H1 (cell line): ENCODE data around the gene HLX. TPM values are rescaled to one million over a fixed set of nuclear protein-coding genes. Genes with fewer than 3 reads are reported as not detected.

Experiments used
- CTCF ChIA-PET: fragments of 300-600 bp; sonication (Branson Sonifier 250); formaldehyde crosslinking; loops from one replicate; lab custom pipeline; 2021; ENCODE audit not compliant: partially characterized antibody; lab: Charles Lee
- POLR2A ChIA-PET: fragments of 300-600 bp; sonication (Branson Sonifier 250); formaldehyde crosslinking; loops from one replicate; lab custom pipeline; 2021; ENCODE audit warnings: inconsistent platforms; ENCODE audit not compliant: partially characterized antibody; lab: Charles Lee
- DNase-seq, 2 experiments: peaks; one replicate each; pipeline versions ENCODE4 v3.0.0 to v3.0.0-alpha.2; 2010 to 2022; ENCODE audit warnings: low spot score in 2 of 2, low read depth in 1 of 2, mixed read lengths in 1 of 2
- FAIRE-seq: peaks from 2 replicates; lab custom pipeline; 2011; peaks lifted over from hg19 to GRCh38; lab: Jason Lieb, UNC
- H2AFZ ChIP-seq: 2 replicates; pipeline ENCODE4 v1.8.1; 2012; ENCODE audit warnings: low read length, inconsistent platforms
- H2AK5ac ChIP-seq: 2 replicates; pipeline ENCODE4 v1.6.1; 2013; ENCODE audit warnings: low read depth, low read length
- H2BK120ac ChIP-seq: replicated peaks from 2 replicates; pipeline ENCODE3; 2013; ENCODE audit warnings: low read depth, low read length, inconsistent platforms
- H2BK12ac ChIP-seq: 2 replicates; pipeline ENCODE4 v1.6.1; 2013; ENCODE audit warnings: low read depth, low read length
- H2BK15ac ChIP-seq: 2 replicates; pipeline ENCODE4 v1.6.1; 2013; ENCODE audit warnings: low read length
- H2BK20ac ChIP-seq: 2 replicates; pipeline ENCODE4 v1.6.1; 2013; ENCODE audit warnings: low read length
- H2BK5ac ChIP-seq: 2 replicates; pipeline ENCODE4 v1.6.1; 2013; ENCODE audit warnings: low read depth, low read length
- H3K14ac ChIP-seq: 2 replicates; pipeline ENCODE4 v1.6.1; 2013; ENCODE audit warnings: inconsistent platforms; ENCODE audit not compliant: insufficient read length
- H3K18ac ChIP-seq: 2 replicates; pipeline ENCODE4 v1.6.1; 2013; ENCODE audit warnings: low read length; ENCODE audit errors: extremely low read depth
- H3K23ac ChIP-seq: 2 replicates; pipeline ENCODE4 v1.6.1; 2013; ENCODE audit warnings: inconsistent platforms; ENCODE audit not compliant: insufficient read length
- H3K23me2 ChIP-seq: 2 replicates; pipeline ENCODE4 v1.6.1; 2013; ENCODE audit warnings: low read depth, low read length
- H3K27ac ChIP-seq: 2 replicates; pipeline ENCODE4 v1.6.1; 2011; ENCODE audit warnings: low read depth, low read length, inconsistent platforms
- H3K27me3 ChIP-seq, 4 experiments: replicated peaks in 1 of 4; 1 replicate in 1 of 4; 2 replicates in 3 of 4; pipeline versions ENCODE4 v1.6.1 to v1.8.1; 2011 to 2013; ENCODE audit warnings: low read length in 3 of 4, mild to moderate bottlenecking in 3 of 4, inconsistent platforms in 2 of 4, mixed read lengths in 2 of 4, moderate library complexity in 1 of 4; ENCODE audit not compliant: control insufficient read depth in 3 of 4, insufficient read depth in 3 of 4; ENCODE audit errors: extremely low read depth in 1 of 4
- H3K36me3 ChIP-seq, 4 experiments: 2 replicates each; pipeline versions ENCODE4 v1.6.1 to v1.8.1; 2011 to 2013; ENCODE audit warnings: mild to moderate bottlenecking in 4 of 4, low read length in 3 of 4, moderate library complexity in 2 of 4, control low read depth in 1 of 4, inconsistent platforms in 1 of 4; ENCODE audit not compliant: insufficient read depth in 4 of 4, control insufficient read depth in 2 of 4
- H3K4ac ChIP-seq: replicated peaks from 2 replicates; pipeline ENCODE3; 2013; ENCODE audit warnings: low read length, low read depth, mixed read lengths, inconsistent platforms; ENCODE audit not compliant: insufficient read length
- H3K4me1 ChIP-seq, 4 experiments: replicated peaks in 1 of 4; 1 replicate in 1 of 4; 2 replicates in 3 of 4; pipeline versions ENCODE4 v1.6.1 to v1.8.1; 2011 to 2013; ENCODE audit warnings: low read length in 3 of 4, inconsistent platforms in 2 of 4, mixed read lengths in 1 of 4; ENCODE audit not compliant: insufficient read depth in 4 of 4, control insufficient read depth in 3 of 4
- H3K4me2 ChIP-seq, 2 experiments: 2 replicates each; pipeline versions ENCODE4 v1.6.1 to v1.8.1; 2011 to 2013; ENCODE audit warnings: low read depth in 2 of 2, low read length in 2 of 2, control low read depth in 1 of 2, inconsistent platforms in 1 of 2, mild to moderate bottlenecking in 1 of 2; ENCODE audit not compliant: insufficient read depth in 1 of 2
- H3K4me3 ChIP-seq, 4 experiments: fragments of 200-600, 300-600 bp in 1 of 4; sonication (generic), shearing (Covaris generic), sonication (Bioruptor Twin) in 1 of 4; 2 replicates each; pipeline versions ENCODE4 v1.5.1 to v1.8.1; 2011 to 2016; ENCODE audit warnings: low read length in 4 of 4, low read depth in 3 of 4, control low read depth in 2 of 4, inconsistent platforms in 2 of 4, mild to moderate bottlenecking in 2 of 4, mixed read lengths in 1 of 4, moderate library complexity in 1 of 4; ENCODE audit not compliant: insufficient read depth in 2 of 4; ENCODE audit errors: extremely low read depth in 1 of 4
- H3K56ac ChIP-seq: replicated peaks from 2 replicates; pipeline ENCODE3; 2013; ENCODE audit warnings: low read depth, mild to moderate bottlenecking, mixed read lengths, low read length, inconsistent platforms; ENCODE audit not compliant: insufficient read length
- H3K79me1 ChIP-seq: 2 replicates; pipeline ENCODE4 v1.6.1; 2013; ENCODE audit warnings: low read depth, low read length, control low read depth
- H3K79me2 ChIP-seq, 2 experiments: 2 replicates each; pipeline versions ENCODE4 v1.6.1 to v1.8.1; 2012 to 2013; ENCODE audit warnings: low read length in 2 of 2, mild to moderate bottlenecking in 2 of 2, inconsistent platforms in 1 of 2; ENCODE audit not compliant: insufficient read depth in 2 of 2, control insufficient read depth in 1 of 2
- H3K9ac ChIP-seq, 4 experiments: replicated peaks in 1 of 4; 1 replicate in 1 of 4; 2 replicates in 3 of 4; pipeline versions ENCODE4 v1.6.1 to v1.8.1; 2011 to 2013; ENCODE audit warnings: low read depth in 3 of 4, low read length in 3 of 4, control low read depth in 2 of 4, mild to moderate bottlenecking in 2 of 4, moderate library complexity in 2 of 4, inconsistent platforms in 1 of 4; ENCODE audit errors: extremely low read depth in 1 of 4
- H3K9me3 ChIP-seq, 2 experiments: 2 replicates each; pipeline versions ENCODE4 v1.6.1 to v1.8.1; 2012 to 2013; ENCODE audit warnings: mild to moderate bottlenecking in 2 of 2, moderate library complexity in 2 of 2, control low read depth in 1 of 2, inconsistent platforms in 1 of 2, low read depth in 1 of 2, low read length in 1 of 2, mixed read lengths in 1 of 2; ENCODE audit not compliant: insufficient read depth in 2 of 2
- H4K20me1 ChIP-seq, 2 experiments: replicated peaks in 1 of 2; 2 replicates each; pipeline versions ENCODE3 to v1.8.1; 2011 to 2013; ENCODE audit warnings: inconsistent platforms in 2 of 2, low read length in 2 of 2, mild to moderate bottlenecking in 1 of 2; ENCODE audit not compliant: insufficient read depth in 2 of 2, control insufficient read depth in 1 of 2
- H4K5ac ChIP-seq: 2 replicates; pipeline ENCODE4 v1.6.1; 2013; ENCODE audit warnings: low read length, low read depth, mixed read lengths, inconsistent platforms; ENCODE audit not compliant: insufficient read length
- H4K8ac ChIP-seq: 2 replicates; pipeline ENCODE4 v1.8.0; 2013; ENCODE audit warnings: mild to moderate bottlenecking, moderate library complexity, low read length, inconsistent platforms; ENCODE audit not compliant: insufficient read depth; ENCODE audit errors: extremely low read depth
- H4K91ac ChIP-seq: replicated peaks from 2 replicates; pipeline ENCODE3; 2013; ENCODE audit warnings: low read length, mixed read lengths, inconsistent platforms; ENCODE audit not compliant: insufficient read length
- BRCA1 ChIP-seq: IDR thresholded peaks from 2 replicates; pipeline ENCODE4 v1.6.1; 2012; ENCODE audit warnings: low read depth, low read length, improper control_type of control experiment
- CEBPB ChIP-seq: IDR thresholded peaks from 2 replicates; pipeline ENCODE4 v1.6.1; 2012; ENCODE audit warnings: low read depth, low read length
- KDM1A ChIP-seq: fragments of 200-600, 300-600 bp; sonication (generic); IDR thresholded peaks from 2 replicates; pipeline ENCODE4 v1.7.1; 2016; ENCODE audit warnings: mild to moderate bottlenecking, low read length, borderline replicate concordance
- MAFK ChIP-seq: IDR thresholded peaks from 2 replicates; pipeline ENCODE4 v1.6.1; 2012; ENCODE audit warnings: low read depth, mild to moderate bottlenecking, improper control_type of control experiment, low read length
- NANOG ChIP-seq: IDR thresholded peaks from 2 replicates; pipeline ENCODE4 v1.6.1; 2011; ENCODE audit warnings: low read length, low read depth, mild to moderate bottlenecking, inconsistent platforms; ENCODE audit not compliant: insufficient read depth, poor library complexity, severe bottlenecking
- NRF1 ChIP-seq: IDR thresholded peaks from 2 replicates; pipeline ENCODE4 v1.6.1; 2011; ENCODE audit warnings: mild to moderate bottlenecking, low read depth, low read length, improper control_type of control experiment
- POU5F1 ChIP-seq: IDR thresholded peaks from 2 replicates; pipeline ENCODE4 v1.6.1; 2011; ENCODE audit warnings: low read depth, mild to moderate bottlenecking, low read length, moderate library complexity
- SIX5 ChIP-seq: IDR thresholded peaks from 2 replicates; pipeline ENCODE4 v1.6.1; 2011; ENCODE audit warnings: mild to moderate bottlenecking, low read depth, low read length
- SP2 ChIP-seq: IDR thresholded peaks from 2 replicates; pipeline ENCODE4 v1.6.1; 2012; ENCODE audit warnings: mild to moderate bottlenecking, low read length, inconsistent platforms
- SP4 ChIP-seq: IDR thresholded peaks from 2 replicates; pipeline ENCODE4 v1.6.1; 2012; ENCODE audit warnings: low read length, inconsistent platforms
- TAF7 ChIP-seq: optimal IDR thresholded peaks from 2 replicates; pipeline ENCODE3; 2011; ENCODE audit warnings: low read depth, mild to moderate bottlenecking, inconsistent platforms, low read length, moderate library complexity, borderline replicate concordance
- ZNF274 ChIP-seq: IDR thresholded peaks from 2 replicates; pipeline ENCODE4 v1.7.0; 2012; ENCODE audit warnings: low read length, borderline replicate concordance; ENCODE audit errors: extremely low read depth
- WGBS, 2 experiments: shearing (Covaris generic) in 1 of 2; methylation state at CpG; one replicate each; pipeline versions ENCODE4 v1.1.6 to v1.1.7; 2013 to 2015; ENCODE audit warnings: low lambda C conversion rate in 2 of 2, mixed read lengths in 2 of 2, inconsistent platforms in 1 of 2, low coverage in 1 of 2, missing lambda C conversion rate in 1 of 2; ENCODE audit not compliant: insufficient replicate concordance in 2 of 2, insufficient coverage in 1 of 2, insufficient read length in 1 of 2; ENCODE audit errors: extremely low coverage in 1 of 2, missing lambda C conversion rate in 1 of 2; 5-methylcytosine and 5-hydroxymethylcytosine counted together
- polyA plus RNA-seq, 7 experiments: library from polyadenylated mRNA; depleted of rRNA in 3 of 7; stranded (reverse) in 5 of 7; unstranded in 2 of 7; fragments of >200 nt in 5 of 7; fragments of 200-250 nt in 2 of 7; gene quantifications; 1 replicate in 5 of 7; 2 replicates in 1 of 7; 4 replicates in 1 of 7; pipeline versions ENCODE4 v1.2.1 to v1.2.3, GENCODE V29; 2011 to 2013; ENCODE audit warnings: missing spikeins in 2 of 7, mixed read lengths in 2 of 7
- total RNA-seq: library from RNA; stranded (reverse); fragmentation: NEBNext Ultra II Directional; extraction: Animal tissue kit (Norgen Biotek cat#: 25700); gene quantifications from 2 replicates; pipeline ENCODE4 v1.2.1, GENCODE V29; 2021
- TF ChIP-seq, protein P1 (sequence below): IDR thresholded peaks from 2 replicates; pipeline ENCODE4 v1.6.1; 2011; ENCODE audit warnings: low read length, improper control_type of control experiment

Gene HLX
- total and polyA plus RNA-seq, 2 of the 8 experiments (the other 6 are each of a cell fraction or from before 2014, with no cell fraction given), result 0.11 to 0.30 TPM

GRCh38 chr1:220838578-220838977, 40.7 kb upstream of the HLX start:
- 93% methylated on average over 5 of the region's 5 CpGs; no CpG with 5 or more reads in 1 of the 2 experiments for WGBS, 2 experiments
- Histone ChIP-seq H3K18ac (no peak overlapping the region), H3K4me1 (no peaks in the 10 kb centered on the region), H3K56ac (no peak overlapping the region), H3K4me3 (no peak overlapping the region), H2BK120ac (no peak overlapping the region), H4K20me1 (no peaks in the 10 kb centered on the region), H2BK15ac (no peak overlapping the region), H3K79me2 (no peaks in the 10 kb centered on the region), H2BK5ac (no peak overlapping the region), H4K91ac (no peak overlapping the region), H2AK5ac (no peak overlapping the region), H3K9ac (no peak overlapping the region), H3K36me3 (no peaks in the 10 kb centered on the region), H2BK12ac (no peak overlapping the region), H4K8ac (no peak overlapping the region), H4K5ac (no peak overlapping the region), H3K9me3 (no peaks in the 10 kb centered on the region), H2AFZ (no peak overlapping the region), H3K23ac (no peak overlapping the region), H3K4ac (no peak overlapping the region), H3K27ac (no peak overlapping the region), H3K4me2 (no peak overlapping the region), H3K23me2 (no peaks in the 10 kb centered on the region), H2BK20ac (no peak overlapping the region), H3K14ac (no peak overlapping the region), H3K79me1 (no peaks in the 10 kb centered on the region), H3K27me3 (no peaks in the 10 kb centered on the region; a peak in 1 of 7 replicates)
- CTCF ChIA-PET, result interaction anchor here (1.8 kb wide), 1 partner anchor 28 kb away, joined by 6 read pairs; no protein-coding TSS in a partner anchor
- POLR2A ChIA-PET, result no interaction called here
- DNase-seq (no peak), FAIRE-seq (no peak)
- TF ChIP-seq ZNF274, result no peak
- TF ChIP-seq NANOG, result no peak
- no peak for TF ChIP-seq SP4
- TF ChIP-seq MAFK, result no peak
- TF ChIP-seq POU5F1, result no peak
- TF ChIP-seq KDM1A, result no peak
- TF ChIP-seq SIX5, result no peak
- TF ChIP-seq TAF7, result no peak
- TF ChIP-seq CEBPB, result no peak
- no peak for TF ChIP-seq NRF1
- no peak for TF ChIP-seq BRCA1
- TF ChIP-seq, protein P1, sequence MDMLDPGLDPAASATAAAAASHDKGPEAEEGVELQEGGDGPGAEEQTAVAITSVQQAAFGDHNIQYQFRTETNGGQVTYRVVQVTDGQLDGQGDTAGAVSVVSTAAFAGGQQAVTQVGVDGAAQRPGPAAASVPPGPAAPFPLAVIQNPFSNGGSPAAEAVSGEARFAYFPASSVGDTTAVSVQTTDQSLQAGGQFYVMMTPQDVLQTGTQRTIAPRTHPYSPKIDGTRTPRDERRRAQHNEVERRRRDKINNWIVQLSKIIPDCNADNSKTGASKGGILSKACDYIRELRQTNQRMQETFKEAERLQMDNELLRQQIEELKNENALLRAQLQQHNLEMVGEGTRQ, result no peak
- TF ChIP-seq SP2, result no peak
